HG03045 (cell line): ENCODE data around the gene AFAP1.
A peak's percentile ranks its signal among the peaks of the same experiment; 100 is the strongest.

ENCODE experiments used
- ATAC-seq: cut with Tn5 transposase; IDR thresholded peaks from one replicate; pipeline ENCODE4 v1.9.1; 2021; ENCODE audit warnings: mild to moderate bottlenecking, moderate library complexity; ENCODE audit not compliant: unreplicated experiment

Gene AFAP1

GRCh38 chr4:7968262-7968896 lies 28.7 kb upstream of the AFAP1 start:
- no peak for ATAC-seq

DNA sequence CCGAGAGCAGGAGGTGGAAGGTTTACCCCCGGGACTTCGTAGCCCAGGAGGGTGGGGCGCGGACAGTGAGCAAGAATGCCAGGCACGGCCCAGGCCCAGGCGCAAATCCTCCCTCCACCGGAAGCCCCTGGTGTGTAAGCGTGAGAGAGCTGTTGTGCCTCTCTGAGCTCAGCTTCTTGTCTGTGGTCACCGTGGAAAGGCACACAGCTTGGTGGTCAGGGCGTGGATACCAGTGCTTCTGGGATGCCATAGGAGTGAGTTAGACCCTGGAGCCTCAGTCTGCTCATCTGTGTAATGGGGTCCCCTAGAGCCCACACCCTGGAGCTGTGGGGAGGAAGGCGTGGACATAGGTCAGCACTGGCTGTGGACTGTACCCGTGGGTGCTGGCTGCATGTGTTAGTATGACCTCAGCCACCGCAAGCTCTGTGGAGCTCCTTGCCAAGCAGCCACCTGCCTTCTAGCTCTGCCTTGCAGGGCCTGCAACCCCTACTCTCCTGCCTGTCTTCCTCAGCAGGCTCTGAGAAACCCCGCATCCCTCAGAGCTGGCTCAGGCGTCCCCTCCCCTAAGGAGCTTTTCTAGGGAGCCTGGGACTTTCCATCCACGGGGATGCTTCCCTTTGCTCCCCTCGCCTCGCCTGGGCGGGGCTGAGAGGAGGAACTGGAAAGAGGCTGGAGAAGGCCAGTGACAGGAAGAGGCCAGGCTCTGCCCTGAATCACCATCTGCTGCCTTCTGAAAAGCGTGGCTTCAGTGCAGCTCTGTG lies 28.0 kb upstream of the AFAP1 start:
- no peak for ATAC-seq

- no peak for ATAC-seq
Measured at GRCh38 chr4:7967063-7967440, 27.4 kb upstream of the AFAP1 start.

GRCh38 chr4:7966281-7967062 lies 26.8 kb upstream of the AFAP1 start:
- no peak for ATAC-seq

GRCh38 chr4:7964890-7965662 lies 25.4 kb upstream of the AFAP1 start:
- no peak for ATAC-seq

DNA sequence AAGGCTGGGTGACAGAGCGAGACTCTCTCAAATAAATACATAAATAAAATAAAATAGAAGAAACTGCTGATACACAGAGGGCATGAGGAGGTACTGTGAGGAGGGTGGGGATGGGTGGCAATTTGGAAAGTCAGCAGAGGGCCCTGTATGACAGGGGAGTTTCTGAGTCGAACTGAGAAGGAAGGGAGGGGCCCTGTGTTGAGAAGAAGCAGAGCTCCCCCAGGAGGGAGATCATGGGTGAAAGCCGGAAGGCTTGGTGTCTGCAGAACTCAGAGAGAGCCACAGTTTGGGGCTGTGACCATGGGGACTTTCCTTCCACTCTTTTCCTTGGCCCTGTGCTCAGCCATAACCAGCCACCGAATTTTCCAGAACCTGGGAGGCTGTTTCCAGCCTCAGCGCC lies 24.8 kb upstream of the AFAP1 start:
- ATAC-seq: no peak

GRCh38 chr4:7963691-7964090 lies 24.0 kb upstream of the AFAP1 start:
- ATAC-seq: no peak

- ATAC-seq: no peak
Measured at GRCh38 chr4:7962609-7963508, 23.2 kb upstream of the AFAP1 start.

- ATAC-seq: peak; percentile 54
Measured at GRCh38 chr4:7960790-7961655, 21.4 kb upstream of the AFAP1 start.

- no peak for ATAC-seq
Measured at GRCh38 chr4:7960017-7960789, 20.5 kb upstream of the AFAP1 start.

GRCh38 chr4:7959078-7959477 lies 19.4 kb upstream of the AFAP1 start:
- ATAC-seq: no peak

DNA sequence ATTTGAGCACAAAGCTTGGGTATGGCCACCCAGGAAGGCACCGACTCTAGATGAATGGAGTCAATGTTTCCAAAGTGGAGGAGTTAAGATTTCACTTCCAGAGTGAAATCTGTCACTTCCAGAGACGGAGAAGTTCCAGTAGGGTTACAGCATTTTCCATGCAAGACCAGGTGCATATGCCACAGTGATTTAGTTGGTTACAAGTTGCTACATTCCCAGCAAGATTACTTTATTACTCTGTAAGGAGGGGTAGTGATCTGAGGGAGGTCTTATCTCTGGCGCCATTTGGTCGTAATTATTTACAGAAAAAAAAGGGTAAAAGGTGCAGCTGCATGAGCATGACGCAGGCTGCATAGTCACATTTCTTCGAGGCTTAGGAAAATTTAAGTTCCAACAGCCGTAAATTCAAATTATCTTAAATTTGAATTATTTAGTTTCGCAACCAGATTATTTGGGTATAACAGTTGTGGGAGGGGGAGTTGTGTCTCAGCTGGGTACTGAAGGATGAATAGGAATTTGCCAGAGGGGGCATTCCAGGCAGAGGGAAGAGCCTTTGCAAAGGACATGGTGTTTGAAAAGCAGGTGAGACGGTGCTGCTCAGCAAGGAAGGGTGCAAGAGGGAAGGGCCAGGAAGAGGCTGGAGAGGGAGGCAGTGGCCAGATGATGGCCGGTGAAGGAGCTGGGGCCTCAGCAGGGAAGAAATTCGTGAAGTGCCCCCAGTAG lies 17.4 kb upstream of the AFAP1 start:
- no peak for ATAC-seq

GRCh38 chr4:7956270-7956808 lies 16.7 kb upstream of the AFAP1 start:
- ATAC-seq: no peak

DNA sequence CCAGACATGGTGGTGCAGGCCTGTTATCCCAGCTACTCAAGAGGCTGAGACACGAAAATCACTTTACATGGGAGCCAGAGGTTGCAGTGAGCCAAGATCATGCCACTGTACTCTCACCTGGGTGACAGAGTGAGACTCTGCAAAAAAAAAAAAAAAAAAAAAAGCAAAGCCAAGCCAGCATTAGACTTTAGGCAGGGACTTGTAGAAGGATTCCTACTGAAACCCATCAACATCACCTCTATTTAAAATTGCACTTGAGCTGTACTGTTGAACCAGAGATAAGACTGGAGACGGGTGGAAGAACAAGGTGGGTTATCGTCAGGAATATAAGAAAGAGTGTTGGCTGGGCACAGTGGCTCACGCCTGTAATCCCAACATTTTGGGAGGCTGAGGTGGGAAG lies 15.7 kb upstream of the AFAP1 start:
- ATAC-seq: no peak

DNA sequence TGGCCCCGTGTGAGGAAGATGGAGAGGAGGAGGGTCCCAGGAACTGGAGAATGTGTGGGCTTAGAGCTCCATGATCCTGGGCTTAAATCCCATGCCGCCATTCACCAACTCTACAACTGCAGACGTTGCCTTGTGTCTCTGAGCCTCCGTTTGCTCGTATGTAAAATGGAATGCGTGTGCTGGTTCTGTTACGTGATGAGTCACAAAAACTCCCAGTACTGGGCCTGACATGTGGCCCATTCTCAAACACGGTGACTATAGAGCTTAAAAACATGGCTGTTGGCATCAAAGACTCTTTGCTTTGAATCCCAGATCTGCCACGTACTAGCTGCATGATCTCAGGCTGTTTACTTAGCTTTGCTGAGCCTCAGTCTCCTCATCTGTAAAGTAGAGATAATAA lies 13.0 kb upstream of the AFAP1 start:
- ATAC-seq: no peak

DNA sequence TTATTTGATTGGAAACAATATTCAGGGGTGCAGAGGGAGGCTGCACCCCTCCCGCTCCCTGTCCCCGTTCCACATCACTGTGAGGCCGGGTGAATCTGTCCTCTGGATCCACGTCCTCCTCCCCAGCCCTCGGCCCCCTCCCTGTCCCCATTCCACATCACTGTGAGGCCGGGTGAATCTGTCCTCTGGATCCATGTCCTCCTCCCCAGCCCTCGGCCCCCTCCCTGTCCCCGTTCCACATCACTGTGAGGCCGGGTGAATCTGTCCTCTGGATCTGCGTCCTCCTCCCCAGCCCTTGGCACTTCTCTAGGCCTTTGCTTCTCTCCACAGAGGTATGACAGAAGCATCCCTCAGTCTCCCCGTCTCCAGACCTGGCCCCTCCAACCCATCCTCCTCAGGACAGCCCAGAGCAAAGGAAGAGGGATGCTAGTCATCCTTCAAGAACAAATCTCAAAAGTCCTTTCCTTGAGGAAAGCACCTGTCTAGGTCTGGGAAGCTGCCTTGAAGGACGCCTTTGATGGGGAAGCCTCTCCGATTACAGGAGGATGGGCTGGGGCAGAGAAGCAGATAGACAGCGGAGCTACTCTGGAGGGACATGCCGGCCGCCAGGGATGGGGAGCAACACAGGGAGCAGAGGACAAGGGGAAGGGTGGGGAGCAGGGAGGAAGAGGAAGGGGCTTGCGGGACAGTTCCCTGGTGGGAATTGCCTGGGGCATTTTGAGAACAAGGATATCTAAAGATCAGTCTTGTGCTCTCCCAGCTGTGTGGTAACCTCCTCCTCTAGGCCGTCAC lies 10.8 kb upstream of the AFAP1 start:
- no peak for ATAC-seq

GRCh38 chr4:7949759-7950158 lies 10.1 kb upstream of the AFAP1 start:
- ATAC-seq: no peak
